Measurements from ENCODE around the gene BEX4.
A peak's percentile ranks its signal among the peaks of the same experiment; 100 is the strongest.

The BEX4 gene

DNA sequence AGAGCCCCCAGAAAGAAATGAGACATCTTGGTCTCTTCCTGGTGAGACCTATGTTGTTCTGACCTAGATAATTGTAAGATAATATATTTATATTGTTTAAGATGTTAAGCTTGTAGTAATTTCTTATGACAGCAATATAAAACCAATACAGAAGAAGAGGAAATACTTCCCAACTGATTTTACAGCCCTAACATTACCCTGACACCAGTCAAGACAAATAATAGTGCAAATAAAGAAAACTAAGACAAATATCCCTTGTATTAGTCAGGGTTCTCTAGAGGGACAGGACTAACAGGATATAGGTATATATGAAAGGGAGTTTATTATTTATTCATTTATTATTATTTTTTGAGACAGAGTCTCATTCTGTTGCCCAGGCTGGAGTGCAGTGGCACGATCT lies 21.4 kb downstream of the BEX4 start:
- DNase-seq (ENCODE audit: low read depth in 3 of 3) = no peak

DNA sequence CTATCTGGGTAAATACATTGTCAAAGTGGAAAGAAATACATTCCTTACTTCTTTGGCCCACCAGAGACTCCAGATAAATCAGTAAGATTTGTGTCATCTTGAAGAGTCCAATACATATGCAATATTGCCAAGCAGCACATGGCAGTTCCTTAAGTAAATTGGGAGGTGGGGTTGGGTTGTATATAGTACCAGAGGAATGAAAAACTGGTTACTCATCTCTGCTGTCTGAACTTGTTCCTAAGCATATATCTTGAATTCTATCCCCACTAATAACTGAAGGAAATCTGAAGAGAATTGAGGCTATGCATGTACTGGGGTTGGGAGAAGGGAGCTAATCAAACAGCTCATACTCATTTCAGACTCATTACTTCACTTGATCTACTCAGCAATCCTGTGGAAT lies 25.2 kb downstream of the BEX4 start:
- no peak for DNase-seq (ENCODE audit: low read depth in 3 of 3)

DNA sequence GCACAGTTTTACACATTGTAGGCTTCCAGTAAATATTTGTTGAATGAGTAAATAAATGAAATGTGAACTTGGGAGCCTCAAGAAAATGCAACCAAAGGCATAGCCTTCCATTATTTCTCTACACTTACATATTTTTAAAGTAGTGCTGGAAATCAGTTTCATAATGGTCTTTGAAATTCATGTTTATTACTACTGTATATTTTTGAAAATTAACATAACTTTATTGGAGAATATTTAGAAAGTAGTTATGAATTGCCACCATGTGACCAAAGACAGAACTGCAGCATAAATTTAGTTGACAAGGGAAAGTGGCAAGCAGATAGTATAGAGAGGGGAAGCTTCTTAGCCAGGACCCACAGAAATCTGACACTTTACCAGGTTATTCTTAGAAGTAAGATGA lies 33.6 kb downstream of the BEX4 start:
- DNase-seq (ENCODE audit: low read depth in 3 of 3) = no peak

DNA sequence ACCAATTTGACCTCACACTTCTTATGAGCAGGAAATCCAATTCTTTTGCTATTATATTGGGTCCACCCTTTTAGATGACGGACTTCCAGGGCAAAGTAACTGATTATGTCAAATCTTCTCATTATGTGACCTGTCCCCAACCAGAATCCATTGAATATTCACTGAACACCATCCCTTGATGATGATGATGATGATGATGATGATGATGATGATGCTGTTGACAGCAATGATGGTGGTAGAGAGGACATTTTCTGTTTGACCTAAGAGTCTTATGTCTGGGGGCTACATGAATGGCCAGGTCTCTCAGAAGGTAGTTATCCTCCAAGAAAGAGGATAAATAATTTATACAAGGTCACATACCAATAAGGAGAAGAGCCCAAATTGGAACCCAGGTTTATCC lies 34.9 kb downstream of the BEX4 start:
- no peak for DNase-seq (ENCODE audit: low read depth in 3 of 3)

DNA sequence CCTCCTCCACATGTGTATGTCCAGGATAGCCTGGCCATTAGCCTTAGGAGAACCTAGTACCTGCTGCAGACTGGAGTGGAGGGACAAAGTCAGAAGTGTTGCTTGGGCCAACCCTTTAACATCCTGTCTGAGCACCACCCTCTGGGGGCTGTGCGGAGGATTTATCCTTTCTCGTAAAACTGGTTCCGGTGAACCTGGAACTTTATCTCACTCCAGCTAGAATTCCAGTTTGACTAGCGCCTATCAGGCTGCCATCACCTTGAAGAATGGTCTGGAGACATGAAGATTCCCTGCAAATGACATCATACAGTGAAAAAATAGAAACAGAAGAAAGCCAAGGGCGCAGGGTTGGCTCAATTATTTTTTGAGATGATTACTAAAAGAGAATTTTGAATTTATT lies 36.1 kb downstream of the BEX4 start:
- DNase-seq (ENCODE audit: low read depth in 3 of 3) = no peak

DNA sequence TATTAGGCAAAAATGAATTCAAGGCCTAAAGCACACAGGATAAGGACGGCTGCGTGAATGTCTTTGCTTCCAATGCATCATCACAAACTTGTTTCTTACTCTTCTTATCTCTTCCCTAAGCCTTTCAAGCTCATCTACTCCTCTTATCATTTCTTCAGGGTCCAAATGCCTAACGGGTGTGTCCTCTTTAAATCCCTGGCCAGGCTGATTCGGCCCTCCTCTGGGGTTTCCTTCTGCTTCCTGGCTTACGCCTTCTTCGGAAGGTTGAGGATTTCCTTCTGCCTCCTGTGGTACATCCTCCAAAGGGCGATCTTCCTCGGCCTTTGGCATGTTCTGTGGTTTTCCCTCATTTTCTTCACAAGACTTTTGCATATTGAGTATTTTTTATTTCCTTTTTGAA lies 38.7 kb downstream of the BEX4 start:
- no peak for DNase-seq (ENCODE audit: low read depth in 3 of 3)

DNA sequence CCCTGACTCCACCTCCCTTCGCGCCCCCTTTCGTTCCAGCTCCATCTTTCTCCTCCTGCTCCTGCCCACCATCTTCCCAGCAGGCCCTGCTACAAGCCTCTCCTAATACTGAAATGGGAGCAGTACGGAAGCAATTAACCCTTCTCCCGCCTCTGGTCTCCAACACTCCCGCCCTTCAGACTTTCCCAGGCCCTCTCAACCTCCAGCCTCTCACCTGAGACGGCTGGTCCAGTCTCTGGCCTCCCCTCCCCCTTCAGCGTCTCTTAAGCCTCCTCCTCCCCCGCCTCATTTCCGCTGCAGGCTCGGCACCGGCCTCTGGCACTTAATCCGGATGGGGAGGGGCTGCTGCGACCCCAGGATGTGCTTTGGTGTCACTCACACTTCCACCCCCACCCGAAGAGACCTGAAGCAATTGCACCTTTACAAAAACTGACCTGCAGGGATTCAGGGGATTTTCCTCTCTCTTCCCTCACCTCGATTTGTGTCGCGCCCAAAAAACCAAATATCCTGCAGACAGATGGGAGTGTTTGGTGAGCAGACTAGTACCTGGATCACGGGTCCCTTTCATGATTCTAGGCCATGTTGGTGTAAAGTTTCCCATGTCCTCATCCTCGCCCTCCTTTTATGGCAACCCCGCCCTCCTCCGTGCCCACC lies 39.4 kb downstream of the BEX4 start:
- DNase-seq (ENCODE audit: low read depth in 3 of 3) = peak in 1 of 3 donors; percentile 22

DNA sequence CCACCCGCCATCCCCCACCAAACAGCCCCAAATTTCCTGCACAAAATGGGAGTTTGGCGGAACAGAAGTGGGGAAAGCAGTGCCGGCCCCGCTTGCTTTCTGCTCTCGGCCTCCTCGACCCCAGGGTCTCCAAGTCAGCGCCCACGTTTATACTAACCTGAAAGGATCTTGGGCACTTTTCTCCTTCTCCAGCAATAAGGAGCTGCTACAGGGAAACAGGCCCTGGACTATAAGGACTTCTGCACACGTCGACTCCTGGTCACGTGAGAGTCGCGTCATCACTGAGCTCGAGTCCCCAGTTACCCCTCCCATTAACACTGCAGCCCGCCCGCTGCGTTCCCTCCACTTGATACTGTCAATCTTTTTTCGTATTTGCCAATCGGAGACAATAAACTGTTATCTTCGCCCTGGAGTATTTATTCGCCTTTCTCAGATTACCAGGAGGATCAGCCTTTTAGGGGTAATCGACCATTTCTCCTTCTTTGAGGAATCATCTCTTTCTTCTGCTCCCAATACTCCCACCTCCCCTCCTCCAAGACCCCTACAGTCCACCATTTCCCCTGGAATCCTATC lies 40.1 kb downstream of the BEX4 start, which contains the start of gene TCEAL8:
TSS of gene TCEAL8 (minus strand) at position 235 of the 573 bp plus-strand sequence. CDS start 1,176 bp downstream, outside the sequence.
- peak; percentile 19 to 44 (median 44) for DNase-seq (ENCODE audit: low read depth in 3 of 3)

DNA sequence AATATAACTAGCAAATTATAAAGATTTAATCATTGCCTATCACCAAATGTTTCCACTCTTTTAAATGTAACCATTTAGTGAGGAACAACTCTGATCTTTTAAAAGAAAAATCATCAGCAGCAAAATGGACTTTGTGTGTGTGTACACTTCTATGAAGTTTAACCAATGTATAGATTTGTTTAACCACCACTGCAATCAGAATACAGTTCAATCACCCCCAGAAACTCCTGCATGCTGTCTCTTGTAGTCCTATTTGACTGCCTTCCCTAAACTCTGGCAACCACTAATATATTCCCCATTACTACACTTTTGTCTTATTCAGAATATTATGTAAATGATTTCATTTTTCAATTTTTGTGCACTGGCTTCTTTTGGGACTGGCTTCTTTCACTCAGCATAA lies 41.7 kb downstream of the BEX4 start:
- no peak for DNase-seq (ENCODE audit: low read depth in 3 of 3)

DNA sequence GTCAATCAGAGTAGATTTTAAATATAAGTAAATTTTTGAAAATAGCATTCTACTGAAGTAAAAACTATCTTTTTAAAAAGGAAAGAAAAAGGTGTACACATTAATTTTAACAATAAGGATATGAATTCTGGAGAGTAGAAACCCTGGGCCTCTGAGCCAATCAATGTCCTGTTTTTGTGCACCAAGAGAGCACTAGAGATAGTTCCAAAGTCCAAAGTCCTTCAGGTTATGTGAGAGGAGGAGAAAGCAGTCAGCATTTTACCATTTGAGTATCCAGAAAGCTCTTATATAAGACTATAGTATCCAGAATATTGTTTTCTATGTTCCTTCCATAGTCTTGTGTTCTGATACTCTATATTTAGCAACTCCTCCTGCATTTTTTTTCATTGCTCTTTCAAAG lies 43.4 kb downstream of the BEX4 start:
- DNase-seq (ENCODE audit: low read depth in 3 of 3) = no peak
